Measurements from ENCODE around the gene FN3K.

The FN3K gene

GRCh38 chr17:82734987-82735866 lies at the start of gene FN3K:
FN3K (plus strand) TSS chr17:82735615; CDS start chr17:82735637, 22 bp downstream.
- peak in 1 of 2 experiments; percentile 27 for DNase-seq

GRCh38 chr17:82686366-82687324 lies 48.8 kb upstream of the FN3K start:
- DNase-seq: no peak

- DNase-seq: no peak
Measured at GRCh38 chr17:82687375-82687861, 48.0 kb upstream of the FN3K start.

- DNase-seq: no peak
Measured at GRCh38 chr17:82687871-82688270, 47.5 kb upstream of the FN3K start.

- DNase-seq: no peak
Measured at GRCh38 chr17:82689077-82689476, 46.3 kb upstream of the FN3K start.

GRCh38 chr17:82690786-82691489 lies 44.5 kb upstream of the FN3K start:
- DNase-seq: no peak

- no peak for DNase-seq
Measured at GRCh38 chr17:82691714-82692113, 43.7 kb upstream of the FN3K start.

GRCh38 chr17:82692268-82692667 lies 43.1 kb upstream of the FN3K start:
- no peak for DNase-seq

- DNase-seq: no peak
Measured at GRCh38 chr17:82693168-82693867, 42.1 kb upstream of the FN3K start.

- no peak for DNase-seq
Measured at GRCh38 chr17:82694647-82695046, 40.8 kb upstream of the FN3K start.

- no peak for DNase-seq
Measured at GRCh38 chr17:82696259-82696658, 39.2 kb upstream of the FN3K start.

- DNase-seq: no peak
Measured at GRCh38 chr17:82696916-82697807, 38.3 kb upstream of the FN3K start.

GRCh38 chr17:82697808-82698064 lies 37.7 kb upstream of the FN3K start:
- no peak for DNase-seq

GRCh38 chr17:82698065-82698973 lies 37.1 kb upstream of the FN3K start, which contains the start of gene RAB40B:
RAB40B (minus strand) TSS chr17:82698698; CDS start chr17:82698596, 102 bp downstream.
- peak; percentile 88 to 96 for DNase-seq

GRCh38 chr17:82698974-82699442 lies 36.4 kb upstream of the FN3K start:
- no peak for DNase-seq

- DNase-seq: no peak
Measured at GRCh38 chr17:82699551-82699950, 35.9 kb upstream of the FN3K start.

GRCh38 chr17:82702231-82702927 lies 33.0 kb upstream of the FN3K start:
- DNase-seq: no peak

- DNase-seq: no peak
Measured at GRCh38 chr17:82703036-82703745, 32.2 kb upstream of the FN3K start.
